ENCODE results near the gene VDR.

Gene VDR

GRCh38 chr12:47894068-47894467, 10.7 kb downstream of the VDR start:
- DNase-seq (ENCODE audit: low spot score), result peak; percentile 9

GRCh38 chr12:47892819-47893218, 12.0 kb downstream of the VDR start:
- peak; percentile 36 for DNase-seq (ENCODE audit: low spot score)

GRCh38 chr12:47891356-47891755, 13.4 kb downstream of the VDR start:
- peak; percentile 51 for DNase-seq (ENCODE audit: low spot score)

- DNase-seq (ENCODE audit: low spot score), result no peak
These were observed 15.8 kb downstream of the VDR start for GRCh38 chr12:47889040-47889439.

- no peak for DNase-seq (ENCODE audit: low spot score)
These were observed 16.5 kb downstream of the VDR start for GRCh38 chr12:47888153-47888819.

- no peak for DNase-seq (ENCODE audit: low spot score)
These were observed 17.3 kb downstream of the VDR start for GRCh38 chr12:47887529-47887928.

GRCh38 chr12:47886510-47887240, 18.1 kb downstream of the VDR start:
- DNase-seq (ENCODE audit: low spot score), result peak; percentile 29

- DNase-seq (ENCODE audit: low spot score), result no peak
These were observed 19.2 kb downstream of the VDR start for GRCh38 chr12:47885566-47885965.

GRCh38 chr12:47885012-47885501, 19.7 kb downstream of the VDR start:
- no peak for DNase-seq (ENCODE audit: low spot score)

GRCh38 chr12:47884501-47884900, 20.3 kb downstream of the VDR start:
- no peak for DNase-seq (ENCODE audit: low spot score)

- no peak for DNase-seq (ENCODE audit: low spot score)
These were observed 21.1 kb downstream of the VDR start for GRCh38 chr12:47883663-47884195.

- DNase-seq (ENCODE audit: low spot score), result no peak
These were observed 21.8 kb downstream of the VDR start for GRCh38 chr12:47882781-47883546.

- DNase-seq (ENCODE audit: low spot score), result peak; percentile 92
These were observed 22.9 kb downstream of the VDR start for GRCh38 chr12:47881826-47882427.

- no peak for DNase-seq (ENCODE audit: low spot score)
These were observed 23.7 kb downstream of the VDR start for GRCh38 chr12:47881051-47881450.

GRCh38 chr12:47878918-47879481, 25.8 kb downstream of the VDR start:
- no peak for DNase-seq (ENCODE audit: low spot score)

GRCh38 chr12:47878293-47878917, 26.4 kb downstream of the VDR start:
- no peak for DNase-seq (ENCODE audit: low spot score)

GRCh38 chr12:47877081-47877480, 27.7 kb downstream of the VDR start:
- no peak for DNase-seq (ENCODE audit: low spot score)

- no peak for DNase-seq (ENCODE audit: low spot score)
These were observed 28.3 kb downstream of the VDR start for GRCh38 chr12:47876440-47876960.

- no peak for DNase-seq (ENCODE audit: low spot score)
These were observed 28.9 kb downstream of the VDR start for GRCh38 chr12:47875746-47876439.

- no peak for DNase-seq (ENCODE audit: low spot score)
These were observed 30.5 kb downstream of the VDR start for GRCh38 chr12:47874316-47874715.
